Middle frontal gyrus (tissue), 1 donor: ENCODE results near the gene FAM219B.

Experiments
- DNase-seq: peaks from one replicate; pipeline ENCODE4 v3.0.0-alpha.2; 2015; ENCODE audit warnings: low spot score; ENCODE audit errors: extremely low spot score

The FAM219B gene

DNA sequence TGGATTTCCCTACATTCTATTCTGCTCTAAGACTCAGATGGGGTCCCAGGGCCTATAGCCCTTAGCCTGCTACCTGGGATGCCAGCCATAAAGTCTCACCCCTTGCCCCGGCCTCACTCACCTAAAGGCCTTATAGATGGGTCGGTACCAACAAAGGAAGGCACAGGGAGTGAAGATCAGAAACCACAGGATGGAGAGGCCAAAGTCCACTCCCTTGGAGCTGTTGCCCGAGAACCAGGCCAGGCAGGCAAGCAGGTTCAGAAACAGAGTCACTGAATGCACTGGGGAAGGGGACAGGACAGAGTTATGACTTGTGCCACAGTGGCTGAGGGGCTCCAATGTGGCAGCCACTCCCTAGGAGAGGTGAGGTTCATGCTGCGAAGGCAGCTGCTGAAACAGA lies 56.3 kb downstream of the FAM219B start:
- no peak for DNase-seq
